ENCODE data around the gene OPCML. TPM values are rescaled to one million over a fixed set of nuclear protein-coding genes. Genes with fewer than 3 reads are reported as not detected.

Gene OPCML
- total RNA-seq, 2 donors from 2014 or later, result not detected

DNA sequence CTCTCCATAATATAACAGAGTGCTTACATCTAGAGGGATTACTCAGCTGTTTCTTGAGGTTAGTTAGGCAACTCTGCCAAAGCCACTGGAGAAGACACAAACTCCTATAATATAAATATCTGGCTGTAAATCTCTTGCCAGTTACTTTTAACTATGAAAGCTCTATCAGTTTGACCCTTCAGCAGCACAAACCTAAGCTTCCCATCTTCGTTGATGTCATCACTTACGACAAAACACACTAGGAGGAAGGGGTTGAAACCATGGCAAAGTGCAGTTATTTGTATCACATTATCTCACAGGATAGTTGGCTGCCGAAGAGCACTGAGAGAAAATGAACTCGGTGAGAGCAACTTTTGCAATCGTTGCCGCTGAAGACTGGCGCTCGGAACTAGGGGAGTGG, 922.1 kb downstream of the OPCML start:
- DNase-seq (ENCODE audit: low spot score) (no peak), ATAC-seq (ENCODE audit: insufficient number of reproducible peaks, low FRiP score, low read depth) (no peak)
- H3K27ac ChIP-seq, result no peak overlapping the region

DNA sequence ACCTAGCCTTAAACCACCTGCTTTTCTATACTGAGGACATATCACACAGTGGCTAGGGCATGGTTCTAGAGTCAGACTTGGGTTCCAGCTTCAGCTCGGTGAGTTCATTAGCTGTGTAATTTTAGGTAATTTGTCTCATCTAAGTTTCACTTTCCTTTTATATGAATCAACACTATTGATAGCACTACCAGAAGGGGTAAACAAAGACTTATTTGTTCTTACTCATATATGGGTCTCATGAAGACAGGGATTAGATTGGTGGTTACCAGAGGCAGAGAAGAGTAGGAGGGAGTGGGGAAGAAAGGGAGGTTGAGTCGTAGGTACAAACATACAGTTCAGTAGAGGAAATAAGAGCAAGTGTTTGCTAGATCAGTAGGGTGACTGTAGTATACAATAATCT, 924.7 kb downstream of the OPCML start:
- Histone ChIP-seq H3K9me3 (no peaks in the 10 kb centered on the region), H3K27me3 (replicated peaks; ENCODE audit: insufficient read depth) (no peaks in the 10 kb centered on the region), H3K4me3 (no peak overlapping the region), H3K4me1 (ENCODE audit: control insufficient read depth in 1 of 2, low read depth in 2 of 2) (no peaks in the 10 kb centered on the region), H3K36me3 (no peaks in the 10 kb centered on the region), H3K27ac (no peak overlapping the region)
- TF ChIP-seq, protein P1, sequence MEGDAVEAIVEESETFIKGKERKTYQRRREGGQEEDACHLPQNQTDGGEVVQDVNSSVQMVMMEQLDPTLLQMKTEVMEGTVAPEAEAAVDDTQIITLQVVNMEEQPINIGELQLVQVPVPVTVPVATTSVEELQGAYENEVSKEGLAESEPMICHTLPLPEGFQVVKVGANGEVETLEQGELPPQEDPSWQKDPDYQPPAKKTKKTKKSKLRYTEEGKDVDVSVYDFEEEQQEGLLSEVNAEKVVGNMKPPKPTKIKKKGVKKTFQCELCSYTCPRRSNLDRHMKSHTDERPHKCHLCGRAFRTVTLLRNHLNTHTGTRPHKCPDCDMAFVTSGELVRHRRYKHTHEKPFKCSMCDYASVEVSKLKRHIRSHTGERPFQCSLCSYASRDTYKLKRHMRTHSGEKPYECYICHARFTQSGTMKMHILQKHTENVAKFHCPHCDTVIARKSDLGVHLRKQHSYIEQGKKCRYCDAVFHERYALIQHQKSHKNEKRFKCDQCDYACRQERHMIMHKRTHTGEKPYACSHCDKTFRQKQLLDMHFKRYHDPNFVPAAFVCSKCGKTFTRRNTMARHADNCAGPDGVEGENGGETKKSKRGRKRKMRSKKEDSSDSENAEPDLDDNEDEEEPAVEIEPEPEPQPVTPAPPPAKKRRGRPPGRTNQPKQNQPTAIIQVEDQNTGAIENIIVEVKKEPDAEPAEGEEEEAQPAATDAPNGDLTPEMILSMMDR (IDR thresholded peaks at IDR 0.05), result no peak
- ATAC-seq (ENCODE audit: insufficient number of reproducible peaks, low FRiP score, low read depth) (no peak), DNase-seq (ENCODE audit: low spot score) (no peak)

More for the DNA sequence above, 922.1 kb downstream of the OPCML start:
- H3K27me3 ChIP-seq (replicated peaks; ENCODE audit: insufficient read depth), result no peaks in the 10 kb centered on the region
- no peaks in the 10 kb centered on the region for H3K9me3 ChIP-seq
- no peaks in the 10 kb centered on the region for H3K36me3 ChIP-seq
- TF ChIP-seq, protein P1 (IDR thresholded peaks at IDR 0.05), result no peak
- H3K4me3 ChIP-seq, result no peak overlapping the region
- H3K4me1 ChIP-seq (ENCODE audit: control insufficient read depth in 1 of 2, low read depth in 2 of 2), result no peaks in the 10 kb centered on the region

DNA sequence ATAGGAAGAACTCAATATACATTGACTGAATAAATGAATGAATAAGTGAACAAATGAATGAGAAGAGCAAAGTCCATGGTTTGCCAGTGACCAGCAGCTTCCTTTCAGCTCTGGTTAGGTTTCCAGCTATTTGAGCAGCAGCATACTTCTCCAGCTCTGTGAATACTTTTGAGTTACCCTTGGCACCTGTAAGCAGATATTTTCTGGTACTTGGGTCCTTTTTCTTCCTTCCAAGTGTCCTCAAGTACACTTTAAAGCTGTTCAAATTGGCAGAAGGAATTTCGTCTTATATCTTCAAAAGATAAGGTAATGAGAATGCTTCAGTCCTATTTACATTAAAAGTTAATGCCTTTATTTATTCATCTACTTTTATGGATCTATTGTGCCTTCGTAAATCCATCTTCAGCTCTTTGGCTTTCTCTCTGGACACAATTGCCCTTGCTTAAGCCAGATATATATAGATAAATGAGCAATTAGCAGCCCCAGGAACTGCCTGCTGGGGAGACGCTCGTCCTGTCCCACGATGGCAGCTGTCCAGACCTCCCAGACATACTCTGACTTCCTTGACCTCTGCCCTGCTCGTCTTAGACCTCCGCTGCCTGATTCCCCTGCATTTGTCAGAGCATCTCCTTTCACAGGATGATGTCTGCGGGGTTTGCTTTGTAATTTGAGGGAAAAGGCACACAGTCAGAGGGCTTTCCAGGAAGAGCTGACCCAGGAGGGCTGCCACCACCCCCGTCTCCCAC, 926.3 kb downstream of the OPCML start:
- Histone ChIP-seq H3K36me3 (no peaks in the 10 kb centered on the region), H3K4me3 (no peak overlapping the region), H3K27ac (no peak overlapping the region), H3K9me3 (no peaks in the 10 kb centered on the region), H3K27me3 (replicated peaks; ENCODE audit: insufficient read depth) (no peaks in the 10 kb centered on the region), H3K4me1 (ENCODE audit: control insufficient read depth in 1 of 2, low read depth in 2 of 2) (no peaks in the 10 kb centered on the region)
- DNase-seq (ENCODE audit: low spot score), result no peak
- no peak for ATAC-seq (ENCODE audit: insufficient number of reproducible peaks, low FRiP score, low read depth)
- TF ChIP-seq, protein P1 (IDR thresholded peaks at IDR 0.05), result no peak

DNA sequence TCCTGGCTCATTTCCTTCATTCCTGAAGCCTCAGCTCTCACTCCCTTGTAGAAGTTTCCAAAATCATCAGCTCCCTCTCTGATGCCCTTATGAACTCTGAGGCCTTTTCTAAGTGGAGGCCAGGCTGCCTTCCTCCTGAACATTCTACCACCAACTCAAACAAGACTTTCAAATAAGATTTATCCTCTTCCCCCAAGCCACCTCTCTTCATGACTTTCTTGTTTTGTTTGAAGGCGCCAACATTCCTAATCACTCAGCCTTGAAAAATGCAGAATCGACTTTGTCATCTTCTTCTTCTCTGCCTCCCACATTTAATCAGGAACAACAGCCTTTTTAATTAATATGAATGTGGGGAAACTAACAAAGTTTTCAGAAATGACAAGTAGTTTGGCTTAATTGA, 927.9 kb downstream of the OPCML start:
- no peak for ATAC-seq (ENCODE audit: insufficient number of reproducible peaks, low FRiP score, low read depth)
- TF ChIP-seq, protein P1 (IDR thresholded peaks at IDR 0.05), result no peak

DNA sequence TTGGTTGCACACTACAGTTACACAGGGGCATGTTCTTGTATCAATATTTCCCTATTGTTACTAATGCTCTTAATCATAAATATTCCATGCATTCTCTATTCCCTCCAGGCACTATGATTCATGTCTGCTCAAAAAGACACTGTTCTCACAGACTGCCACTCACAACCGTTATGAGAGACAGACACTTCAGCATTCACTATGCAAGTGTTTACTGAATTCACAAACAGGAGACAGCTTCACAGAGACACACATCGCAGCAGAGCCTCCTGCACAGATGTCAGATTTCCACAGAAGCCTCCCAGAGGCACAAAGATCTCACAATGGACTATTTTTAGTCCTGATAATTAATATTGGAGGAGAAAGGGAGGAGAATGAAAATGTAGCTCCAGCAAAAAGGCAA, 930.4 kb downstream of the OPCML start:
- no peaks in the 10 kb centered on the region for H3K27me3 ChIP-seq (replicated peaks; ENCODE audit: insufficient read depth)
- ATAC-seq (ENCODE audit: insufficient number of reproducible peaks, low FRiP score, low read depth) (no peak), DNase-seq (ENCODE audit: low spot score) (no peak)
- H3K9me3 ChIP-seq, result no peaks in the 10 kb centered on the region
- no peak overlapping the region for H3K27ac ChIP-seq
- H3K4me3 ChIP-seq, result no peak overlapping the region
- H3K36me3 ChIP-seq, result no peaks in the 10 kb centered on the region
- no peaks in the 10 kb centered on the region for H3K4me1 ChIP-seq (ENCODE audit: control insufficient read depth in 1 of 2, low read depth in 2 of 2)
- TF ChIP-seq, protein P1 (IDR thresholded peaks at IDR 0.05), result no peak

More for the DNA sequence above, 927.9 kb downstream of the OPCML start:
- no peaks in the 10 kb centered on the region for H3K4me1 ChIP-seq (ENCODE audit: control insufficient read depth in 1 of 2, low read depth in 2 of 2)
- H3K36me3 ChIP-seq, result no peaks in the 10 kb centered on the region
- H3K27ac ChIP-seq, result no peak overlapping the region
- no peak overlapping the region for H3K4me3 ChIP-seq
- DNase-seq (ENCODE audit: low spot score), result no peak
- H3K27me3 ChIP-seq (replicated peaks; ENCODE audit: insufficient read depth), result no peaks in the 10 kb centered on the region
- H3K9me3 ChIP-seq, result no peaks in the 10 kb centered on the region

Measured in thoracic aorta (tissue), 2 donors.